Fibroblast of pulmonary artery (primary cell): ENCODE data around the gene SBNO2.
A peak's percentile ranks its signal among the peaks of the same experiment; 100 is the strongest.

Experiments
- DNase-seq: peaks from one replicate; pipeline ENCODE4 v3.0.0-alpha.2; 2010; ENCODE audit warnings: low read depth
- H3K4me3 ChIP-seq: replicated peaks from 2 replicates; pipeline ENCODE4 v1.5.1; 2011; ENCODE audit warnings: low read depth, mild to moderate bottlenecking, control low read depth, low read length, moderate library complexity
- CTCF ChIP-seq: IDR thresholded peaks from 2 replicates; pipeline ENCODE4 v1.5.1; 2011; ENCODE audit warnings: mild to moderate bottlenecking, control low read depth, low read length, inconsistent platforms; ENCODE audit errors: missing control alignments

The SBNO2 gene, protein sequence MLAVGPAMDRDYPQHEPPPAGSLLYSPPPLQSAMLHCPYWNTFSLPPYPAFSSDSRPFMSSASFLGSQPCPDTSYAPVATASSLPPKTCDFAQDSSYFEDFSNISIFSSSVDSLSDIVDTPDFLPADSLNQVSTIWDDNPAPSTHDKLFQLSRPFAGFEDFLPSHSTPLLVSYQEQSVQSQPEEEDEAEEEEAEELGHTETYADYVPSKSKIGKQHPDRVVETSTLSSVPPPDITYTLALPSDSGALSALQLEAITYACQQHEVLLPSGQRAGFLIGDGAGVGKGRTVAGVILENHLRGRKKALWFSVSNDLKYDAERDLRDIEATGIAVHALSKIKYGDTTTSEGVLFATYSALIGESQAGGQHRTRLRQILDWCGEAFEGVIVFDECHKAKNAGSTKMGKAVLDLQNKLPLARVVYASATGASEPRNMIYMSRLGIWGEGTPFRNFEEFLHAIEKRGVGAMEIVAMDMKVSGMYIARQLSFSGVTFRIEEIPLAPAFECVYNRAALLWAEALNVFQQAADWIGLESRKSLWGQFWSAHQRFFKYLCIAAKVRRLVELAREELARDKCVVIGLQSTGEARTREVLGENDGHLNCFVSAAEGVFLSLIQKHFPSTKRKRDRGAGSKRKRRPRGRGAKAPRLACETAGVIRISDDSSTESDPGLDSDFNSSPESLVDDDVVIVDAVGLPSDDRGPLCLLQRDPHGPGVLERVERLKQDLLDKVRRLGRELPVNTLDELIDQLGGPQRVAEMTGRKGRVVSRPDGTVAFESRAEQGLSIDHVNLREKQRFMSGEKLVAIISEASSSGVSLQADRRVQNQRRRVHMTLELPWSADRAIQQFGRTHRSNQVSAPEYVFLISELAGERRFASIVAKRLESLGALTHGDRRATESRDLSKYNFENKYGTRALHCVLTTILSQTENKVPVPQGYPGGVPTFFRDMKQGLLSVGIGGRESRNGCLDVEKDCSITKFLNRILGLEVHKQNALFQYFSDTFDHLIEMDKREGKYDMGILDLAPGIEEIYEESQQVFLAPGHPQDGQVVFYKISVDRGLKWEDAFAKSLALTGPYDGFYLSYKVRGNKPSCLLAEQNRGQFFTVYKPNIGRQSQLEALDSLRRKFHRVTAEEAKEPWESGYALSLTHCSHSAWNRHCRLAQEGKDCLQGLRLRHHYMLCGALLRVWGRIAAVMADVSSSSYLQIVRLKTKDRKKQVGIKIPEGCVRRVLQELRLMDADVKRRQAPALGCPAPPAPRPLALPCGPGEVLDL (N-terminal part only)

DNA sequence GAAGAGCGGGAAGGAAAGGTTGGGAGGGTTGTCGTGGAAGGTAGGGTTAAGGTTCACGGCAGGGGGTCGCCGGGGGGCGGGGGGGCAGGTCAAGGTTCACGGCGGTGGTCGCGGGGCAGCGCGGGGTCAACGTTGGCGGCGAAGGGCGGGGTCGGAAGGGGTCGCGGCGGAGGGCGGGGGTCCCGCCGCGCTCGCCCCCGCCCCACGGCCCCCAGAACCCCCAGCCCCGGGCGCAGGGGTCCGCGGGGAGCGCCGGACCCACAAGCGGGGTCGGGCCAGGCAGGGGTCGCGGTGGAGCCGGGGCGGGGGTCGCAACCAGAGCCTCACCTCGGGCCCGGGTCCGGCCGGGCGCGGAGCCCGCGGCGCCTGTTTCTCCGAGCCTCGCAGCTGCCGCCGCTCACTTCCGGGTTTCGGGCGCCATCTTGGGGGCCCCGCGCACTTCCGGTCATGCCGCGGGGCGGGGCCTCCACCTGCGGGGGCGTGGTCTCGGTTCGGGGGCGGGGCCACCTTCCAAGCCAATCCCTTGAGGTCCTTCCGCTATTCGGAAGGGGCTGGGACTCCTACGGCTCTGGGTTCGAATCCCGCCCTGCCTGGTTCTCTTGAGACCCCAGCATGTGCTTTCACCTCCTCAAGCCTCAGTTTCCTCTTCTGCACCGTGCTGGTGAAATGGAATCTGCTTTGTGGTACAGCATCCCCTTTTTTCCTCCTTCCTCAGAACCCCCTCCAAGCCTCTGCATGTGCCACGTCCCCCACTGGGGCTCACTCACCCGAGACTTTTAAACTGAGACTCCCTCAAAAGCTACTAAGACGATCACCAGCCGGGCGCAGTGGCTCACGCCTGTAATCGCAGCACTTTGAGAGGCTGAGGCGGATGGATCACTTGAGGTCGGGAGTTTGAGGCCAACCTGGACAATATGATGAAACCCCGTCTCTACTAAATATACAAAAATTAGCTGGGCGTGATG, at the start of gene SBNO2:
SBNO2 (minus strand) TSS at position 424 of the 965 bp plus-strand sequence. CDS start 19,992 bp downstream, outside the sequence.
- peak within 1 kb of the TSS; percentile 88 for H3K4me3 ChIP-seq
- no peak for TF ChIP-seq CTCF
- DNase-seq: peak; percentile 90

DNA sequence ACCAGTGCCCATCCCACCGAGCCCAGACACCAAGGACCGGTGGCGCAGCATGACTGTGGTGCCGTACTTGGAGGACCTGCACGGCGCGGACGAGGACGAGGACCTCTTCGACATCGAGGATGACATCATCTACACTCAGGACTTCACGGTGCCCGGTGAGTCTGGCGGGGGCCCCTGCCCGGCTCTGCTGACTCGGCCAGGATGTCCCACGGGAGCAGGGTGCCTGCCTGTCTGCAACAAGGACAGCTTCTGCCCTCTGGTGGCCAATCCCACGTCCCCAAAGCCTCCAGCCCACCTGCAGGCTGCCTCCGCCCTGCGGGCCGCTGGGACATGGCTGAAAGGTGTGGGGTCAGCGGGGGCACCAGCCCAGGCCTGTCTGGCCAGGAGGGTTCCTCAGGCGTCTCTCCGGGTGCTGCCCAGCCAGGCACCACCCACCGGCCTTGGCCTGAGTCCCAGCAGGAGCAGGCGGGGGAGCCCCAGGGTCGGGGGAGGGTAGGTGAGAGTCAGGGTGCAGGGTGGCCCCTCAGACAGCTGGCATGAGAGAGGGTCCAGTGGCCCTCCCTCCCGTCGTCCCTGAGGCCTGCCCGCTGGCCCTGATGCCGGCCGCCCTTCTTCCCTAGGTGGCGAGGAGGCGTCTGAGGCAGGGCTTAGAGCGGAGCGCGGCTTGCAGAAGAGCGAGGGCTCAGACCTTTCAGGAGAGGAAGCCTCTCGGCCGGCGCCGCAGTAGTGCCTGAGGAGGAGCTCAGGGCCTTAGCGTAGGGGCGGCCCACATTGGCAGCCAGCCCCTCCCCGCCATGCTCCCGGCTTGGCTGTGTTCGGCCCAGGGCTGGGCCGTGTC, 49.2 kb upstream of the SBNO2 start:
- peak; percentile 45 for TF ChIP-seq CTCF
- no peak overlapping the region for H3K4me3 ChIP-seq
- DNase-seq: peak; percentile 55

- peak; percentile 7 for TF ChIP-seq CTCF
- H3K4me3 ChIP-seq: no peak overlapping the region
- DNase-seq: no peak
These were observed 48.3 kb upstream of the SBNO2 start for GRCh38 chr19:1222394-1222793.

- no peak overlapping the region for H3K4me3 ChIP-seq
- TF ChIP-seq CTCF: no peak
- no peak for DNase-seq
These were observed 47.8 kb upstream of the SBNO2 start for GRCh38 chr19:1221904-1222255.

- H3K4me3 ChIP-seq: no peak overlapping the region
- DNase-seq: peak; percentile 61
- peak; percentile 55 for TF ChIP-seq CTCF
These were observed 47.2 kb upstream of the SBNO2 start for GRCh38 chr19:1220976-1221903.
